SK-MEL-5 (cell line): Measurements from ENCODE around the gene ZNF469. TPM values are rescaled to one million over a fixed set of nuclear protein-coding genes. Genes with fewer than 3 reads are reported as not detected.

ENCODE experiments used
- DNase-seq: peaks from one replicate; pipeline ENCODE4 v3.0.0-alpha.2; 2016; ENCODE audit warnings: low read depth, low spot score
- in situ Hi-C: cut with HindIII; loops from 2 replicates; pipeline ENCODE4 v1.10.0; 2016; ENCODE audit warnings: low sequenced_read_pairs, high pct_unique_total_duplicates, low pct_unique_long_range_greater_than_20kb
- total RNA-seq: library from RNA; depleted of rRNA; stranded (reverse); fragments of >200 nt; shearing (Covaris generic); gene quantifications from 2 replicates; pipeline ENCODE4 v1.2.3, GENCODE V29; 2014

Gene ZNF469
- total RNA-seq, 1 experiment from 2014 or later: not detected

GRCh38 chr16:88369447-88370008 lies 13.2 kb upstream of the ZNF469 start:
- in situ Hi-C loops: no loop called here
- no peak for DNase-seq

GRCh38 chr16:88370365-88370764 lies 12.4 kb upstream of the ZNF469 start:
- in situ Hi-C loops: no loop called here
- DNase-seq: no peak

GRCh38 chr16:88372522-88372921 lies 10.2 kb upstream of the ZNF469 start:
- no peak for DNase-seq
- in situ Hi-C loops: no loop called here

GRCh38 chr16:88373211-88373610 lies 9.5 kb upstream of the ZNF469 start:
- in situ Hi-C loops: no loop called here
- no peak for DNase-seq

- no peak for DNase-seq
- in situ Hi-C loops: no loop called here
Measured at GRCh38 chr16:88373927-88374492, 8.7 kb upstream of the ZNF469 start.

- in situ Hi-C loops: no loop called here
- no peak for DNase-seq
Measured at GRCh38 chr16:88374736-88375135, 8.0 kb upstream of the ZNF469 start.

- in situ Hi-C loops: no loop called here
- DNase-seq: no peak
Measured at GRCh38 chr16:88375236-88375975, 7.4 kb upstream of the ZNF469 start.

GRCh38 chr16:88375996-88376834 lies 6.5 kb upstream of the ZNF469 start:
- in situ Hi-C loops: no loop called here
- no peak for DNase-seq

GRCh38 chr16:88376835-88377726 lies 5.7 kb upstream of the ZNF469 start:
- DNase-seq: no peak
- in situ Hi-C loops: no loop called here

GRCh38 chr16:88377961-88378360 lies 4.8 kb upstream of the ZNF469 start:
- no peak for DNase-seq
- in situ Hi-C loops: no loop called here

- no peak for DNase-seq
- in situ Hi-C loops: no loop called here
Measured at GRCh38 chr16:88378401-88378800, 4.4 kb upstream of the ZNF469 start.

- in situ Hi-C loops: no loop called here
- no peak for DNase-seq
Measured at GRCh38 chr16:88378836-88379693, 3.7 kb upstream of the ZNF469 start.

- DNase-seq: no peak
- in situ Hi-C loops: no loop called here
Measured at GRCh38 chr16:88379694-88380040, 3.1 kb upstream of the ZNF469 start.

GRCh38 chr16:88380099-88380498 lies 2.7 kb upstream of the ZNF469 start:
- in situ Hi-C loops: no loop called here
- no peak for DNase-seq

GRCh38 chr16:88380619-88381018 lies 2.1 kb upstream of the ZNF469 start:
- in situ Hi-C loops: no loop called here
- DNase-seq: no peak

- in situ Hi-C loops: no loop called here
Measured at GRCh38 chr16:88381820-88382451, 823 bp upstream of the ZNF469 start.

More at GRCh38 chr16:88381820-88382451, 823 bp upstream of the ZNF469 start:
- no peak for DNase-seq
